Measurements from ENCODE around the gene DFFB.

GRCh38 chr1:3922201-3922725, 65.0 kb downstream of the DFFB start:
- TF ChIP-seq CTCF (IDR thresholded peaks at IDR 0.05; ENCODE audit: poor library complexity), result no peak
- TF ChIP-seq EZH2 (IDR thresholded peaks at IDR 0.05; ENCODE audit: borderline replicate concordance), result no peak

Data from hepatocyte (in vitro differentiated cells).